ENCODE data around the gene COBL. TPM values are rescaled to one million over a fixed set of nuclear protein-coding genes. Genes with fewer than 3 reads are reported as not detected.

Gene COBL
- total RNA-seq, 4 donors from 2014 or later: 62.4 to 114 (median 72.2) TPM

DNA sequence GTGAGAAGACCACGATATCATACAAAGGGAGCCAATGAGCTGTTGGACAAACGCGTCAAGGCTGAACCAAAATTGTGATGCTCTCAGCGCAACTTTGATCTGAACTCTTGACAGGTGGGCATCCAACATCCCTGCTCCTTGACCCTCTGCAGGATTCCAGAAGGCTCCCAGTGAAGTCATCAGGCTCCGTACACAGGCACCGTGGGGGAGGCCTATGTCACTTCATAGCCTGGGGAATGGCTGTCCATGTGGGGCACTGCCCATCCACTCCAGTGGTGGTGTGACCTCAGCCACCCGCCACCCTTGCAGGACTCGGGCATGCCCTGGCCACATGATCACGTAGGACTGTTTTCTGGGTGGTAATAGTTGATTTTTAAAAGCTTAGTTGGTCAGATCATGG, 300.1 kb downstream of the COBL start:
- WGBS, 2 donors (ENCODE audit: low coverage in 1 of 2): 94 to 96% methylated on average over 3 to 9 of the region's 9 CpGs
- no peak for TF ChIP-seq POLR2AphosphoS5 (IDR thresholded peaks at IDR 0.05)
- TF ChIP-seq, protein P1, sequence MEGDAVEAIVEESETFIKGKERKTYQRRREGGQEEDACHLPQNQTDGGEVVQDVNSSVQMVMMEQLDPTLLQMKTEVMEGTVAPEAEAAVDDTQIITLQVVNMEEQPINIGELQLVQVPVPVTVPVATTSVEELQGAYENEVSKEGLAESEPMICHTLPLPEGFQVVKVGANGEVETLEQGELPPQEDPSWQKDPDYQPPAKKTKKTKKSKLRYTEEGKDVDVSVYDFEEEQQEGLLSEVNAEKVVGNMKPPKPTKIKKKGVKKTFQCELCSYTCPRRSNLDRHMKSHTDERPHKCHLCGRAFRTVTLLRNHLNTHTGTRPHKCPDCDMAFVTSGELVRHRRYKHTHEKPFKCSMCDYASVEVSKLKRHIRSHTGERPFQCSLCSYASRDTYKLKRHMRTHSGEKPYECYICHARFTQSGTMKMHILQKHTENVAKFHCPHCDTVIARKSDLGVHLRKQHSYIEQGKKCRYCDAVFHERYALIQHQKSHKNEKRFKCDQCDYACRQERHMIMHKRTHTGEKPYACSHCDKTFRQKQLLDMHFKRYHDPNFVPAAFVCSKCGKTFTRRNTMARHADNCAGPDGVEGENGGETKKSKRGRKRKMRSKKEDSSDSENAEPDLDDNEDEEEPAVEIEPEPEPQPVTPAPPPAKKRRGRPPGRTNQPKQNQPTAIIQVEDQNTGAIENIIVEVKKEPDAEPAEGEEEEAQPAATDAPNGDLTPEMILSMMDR (IDR thresholded peaks at IDR 0.05): no peak
- no peak for TF ChIP-seq POLR2A (IDR thresholded peaks at IDR 0.05)
- no peak for TF ChIP-seq EP300 (IDR thresholded peaks at IDR 0.05; ENCODE audit: low read depth)
- DNase-seq: no peak
- intact Hi-C loops (cut with DNase I; ENCODE audit: low total_unique reads): no loop called here
- Histone ChIP-seq H3K4me3 (no peak overlapping the region), H3K9me3 (no peaks in the 10 kb centered on the region), H3K36me3 (no peaks in the 10 kb centered on the region), H3K4me1 (no peaks in the 10 kb centered on the region), H3K27ac (no peak overlapping the region), H3K27me3 (no peaks in the 10 kb centered on the region)
- in situ Hi-C loops (cut with MboI; ENCODE audit: low pct_ligation_motif_present in 1 of 4, low pct_unique_long_range_greater_than_20kb in 1 of 4, low sequenced_read_pairs in 3 of 4): no loop called here

DNA sequence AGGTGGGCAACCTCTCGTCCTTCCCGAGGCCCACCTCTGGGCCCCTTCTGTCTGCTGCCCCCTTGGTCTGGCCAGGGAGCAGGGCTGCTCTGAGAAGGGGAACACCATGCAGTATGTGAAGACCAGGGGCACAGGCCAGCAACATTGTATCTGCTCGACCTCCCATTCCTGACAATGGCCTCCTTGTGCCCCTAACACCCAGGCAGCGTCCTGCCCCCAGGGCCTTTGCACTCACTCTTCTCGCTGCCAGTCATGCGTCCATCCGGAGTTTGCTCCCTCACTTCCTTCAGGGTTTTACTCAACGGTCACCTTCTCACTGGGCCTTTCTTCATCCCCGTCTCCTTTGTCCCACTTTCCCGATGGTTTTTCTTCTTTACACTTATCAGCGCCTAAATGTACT, 301.0 kb downstream of the COBL start:
- H3K4me1 ChIP-seq: no peaks in the 10 kb centered on the region
- no peak for DNase-seq
- 86 to 89% methylated on average over 8 to 11 of the region's 11 CpGs for WGBS, 2 donors (ENCODE audit: low coverage in 1 of 2)
- no peaks in the 10 kb centered on the region for H3K36me3 ChIP-seq
- H3K27me3 ChIP-seq: no peaks in the 10 kb centered on the region
- in situ Hi-C loops (cut with MboI; ENCODE audit: low pct_ligation_motif_present in 1 of 4, low pct_unique_long_range_greater_than_20kb in 1 of 4, low sequenced_read_pairs in 3 of 4): no loop called here
- TF ChIP-seq POLR2A (IDR thresholded peaks at IDR 0.05) (no peak), EP300 (IDR thresholded peaks at IDR 0.05; ENCODE audit: low read depth) (no peak), POLR2AphosphoS5 (IDR thresholded peaks at IDR 0.05) (no peak)
- TF ChIP-seq, protein P1 (IDR thresholded peaks at IDR 0.05): no peak
- no peak overlapping the region for H3K27ac ChIP-seq
- intact Hi-C loops (cut with DNase I; ENCODE audit: low total_unique reads): no loop called here
- no peak overlapping the region for H3K4me3 ChIP-seq
- H3K9me3 ChIP-seq: no peaks in the 10 kb centered on the region

DNA sequence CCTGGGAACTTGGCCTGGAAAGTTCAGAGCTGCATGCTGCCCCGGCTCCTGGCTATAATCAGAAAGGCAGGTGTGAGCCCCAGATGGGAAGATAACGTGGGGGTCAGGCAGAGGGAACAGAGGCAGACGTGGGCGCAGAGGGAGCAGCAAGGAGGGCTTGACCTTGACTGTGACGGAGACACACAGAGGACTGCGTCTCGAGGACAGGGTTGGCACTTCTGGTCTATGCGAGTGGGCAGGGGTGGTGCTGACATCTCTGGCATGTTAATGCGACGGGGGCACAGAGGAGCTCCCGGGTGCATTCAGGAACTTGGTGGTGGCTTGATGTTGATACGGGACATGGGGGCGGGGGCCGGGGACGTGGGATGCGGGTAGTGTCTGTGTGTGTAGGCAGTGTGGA, 301.8 kb downstream of the COBL start:
- H3K27me3 ChIP-seq: no peaks in the 10 kb centered on the region
- TF ChIP-seq EP300 (IDR thresholded peaks at IDR 0.05; ENCODE audit: low read depth): no peak
- TF ChIP-seq, protein P1 (IDR thresholded peaks at IDR 0.05): no peak
- TF ChIP-seq POLR2AphosphoS5 (IDR thresholded peaks at IDR 0.05): no peak
- TF ChIP-seq POLR2A (IDR thresholded peaks at IDR 0.05): no peak
- H3K4me1 ChIP-seq: peaks cover 0 to 3% (median 0%) of the 10 kb centered on the region in 4 donors
- no peak for DNase-seq
- in situ Hi-C loops (cut with MboI; ENCODE audit: low pct_ligation_motif_present in 1 of 4, low pct_unique_long_range_greater_than_20kb in 1 of 4, low sequenced_read_pairs in 3 of 4) (no loop called here), intact Hi-C loops (cut with DNase I; ENCODE audit: low total_unique reads) (no loop called here)
- no peaks in the 10 kb centered on the region for H3K9me3 ChIP-seq
- 91% methylated on average over 4 to 15 of the region's 16 CpGs for WGBS, 2 donors (ENCODE audit: low coverage in 1 of 2)
- no peak overlapping the region for H3K4me3 ChIP-seq
- no peaks in the 10 kb centered on the region for H3K36me3 ChIP-seq
- no peak overlapping the region for H3K27ac ChIP-seq

DNA sequence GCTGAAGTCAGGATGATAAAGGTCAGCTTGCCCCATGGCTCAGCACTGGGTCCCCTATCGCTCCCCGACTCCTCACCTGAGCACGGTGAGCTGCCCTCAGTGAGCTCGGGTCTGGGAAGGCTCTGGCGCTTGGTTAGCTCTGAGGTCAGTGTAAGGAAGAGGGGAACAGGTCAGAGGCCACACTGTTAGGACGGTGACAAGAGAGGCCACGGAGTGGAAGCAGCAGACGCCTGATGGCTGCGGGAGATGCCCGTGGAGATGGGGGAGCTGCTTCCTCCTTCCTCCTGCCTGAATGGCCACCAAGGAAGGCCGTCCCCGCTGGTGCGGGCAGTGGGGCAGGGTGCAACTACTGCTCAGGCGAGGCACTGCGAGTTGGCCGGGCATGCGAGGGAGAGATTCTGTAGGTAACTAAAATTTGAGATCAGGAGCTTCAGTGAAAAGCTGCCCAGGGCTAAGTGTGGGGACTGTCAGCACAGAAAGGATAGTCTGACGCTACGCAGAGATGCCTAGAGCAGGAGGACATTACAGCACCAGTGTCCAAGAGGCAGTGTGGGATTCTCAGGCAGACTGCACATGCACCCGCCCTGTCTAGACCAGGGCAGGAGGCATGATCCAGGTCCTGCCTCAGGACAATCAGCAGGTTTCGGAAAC, 302.6 kb downstream of the COBL start:
- DNase-seq: no peak

More for the DNA sequence above, 302.6 kb downstream of the COBL start:
- Histone ChIP-seq H3K4me1 (peaks cover 0 to 3% (median 0%) of the 10 kb centered on the region in 4 donors), H3K27me3 (no peaks in the 10 kb centered on the region), H3K9me3 (no peaks in the 10 kb centered on the region), H3K36me3 (no peaks in the 10 kb centered on the region), H3K27ac (no peak overlapping the region), H3K4me3 (no peak overlapping the region)
- intact Hi-C loops (cut with DNase I; ENCODE audit: low total_unique reads): no loop called here
- WGBS, 2 donors (ENCODE audit: low coverage in 1 of 2): 80% methylated on average over 20 of the region's 21 CpGs; no CpG with 5 or more reads in 1 of the 2 donors
- in situ Hi-C loops (cut with MboI; ENCODE audit: low pct_ligation_motif_present in 1 of 4, low pct_unique_long_range_greater_than_20kb in 1 of 4, low sequenced_read_pairs in 3 of 4): no loop called here
- TF ChIP-seq EP300 (IDR thresholded peaks at IDR 0.05; ENCODE audit: low read depth) (no peak), POLR2AphosphoS5 (IDR thresholded peaks at IDR 0.05) (no peak), POLR2A (IDR thresholded peaks at IDR 0.05) (no peak)
- TF ChIP-seq, protein P1 (IDR thresholded peaks at IDR 0.05): no peak

Data from transverse colon (tissue), 4 donors.